HepG2 (cell line): ENCODE results near the gene AP5Z1. TPM values are rescaled to one million over a fixed set of nuclear protein-coding genes. Genes with fewer than 3 reads are reported as not detected.
A peak's percentile ranks its signal among the peaks of the same experiment; 100 is the strongest.

Experiments used
- ARID4A ChIP-seq: sonication (generic); formaldehyde crosslinking; IDR thresholded peaks from 2 replicates; pipeline ENCODE4 v1.5.0; 2020; ENCODE audit warnings: mild to moderate bottlenecking, missing genetic modification reagents, borderline replicate concordance
- ARNT2 ChIP-seq: sonication (generic); formaldehyde crosslinking; IDR thresholded peaks from 2 replicates; pipeline ENCODE4 v1.8.0; 2022; ENCODE audit warnings: mild to moderate bottlenecking, low read depth, missing genetic modification reagents, moderate library complexity
- DMAP1 ChIP-seq: IDR thresholded peaks from 2 replicates; pipeline ENCODE4 v1.6.1; 2016
- HOXA7 ChIP-seq: sonication (generic); formaldehyde crosslinking; IDR thresholded peaks from 2 replicates; pipeline ENCODE4 v1.8.1; 2022; ENCODE audit warnings: mild to moderate bottlenecking, missing genetic modification reagents, moderate library complexity
- MXD3 ChIP-seq: IDR thresholded peaks from 2 replicates; pipeline ENCODE4 v1.6.1; 2016; ENCODE audit warnings: mild to moderate bottlenecking, missing biosample characterization, missing genetic modification reagents
- MYPOP ChIP-seq: sonication (generic); formaldehyde crosslinking; IDR thresholded peaks from 2 replicates; pipeline ENCODE4 v1.8.1; 2023; ENCODE audit warnings: mild to moderate bottlenecking, moderate library complexity, missing genetic modification reagents
- PRDM15 ChIP-seq: sonication (generic); formaldehyde crosslinking; IDR thresholded peaks from 2 replicates; pipeline ENCODE4 v1.4.0; 2020; ENCODE audit warnings: missing genetic modification reagents
- PREB ChIP-seq: sonication (generic); formaldehyde crosslinking; IDR thresholded peaks from 2 replicates; pipeline ENCODE4 v1.4.0; 2020; ENCODE audit warnings: missing genetic modification reagents
- SKIL ChIP-seq: sonication (generic); formaldehyde crosslinking; IDR thresholded peaks from 2 replicates; pipeline ENCODE4 v1.8.0; 2022; ENCODE audit warnings: missing genetic modification reagents, mild to moderate bottlenecking, moderate library complexity, borderline replicate concordance
- SMYD3 ChIP-seq: sonication (generic); formaldehyde crosslinking; IDR thresholded peaks from 2 replicates; pipeline ENCODE4 v1.8.1; 2023; ENCODE audit warnings: mild to moderate bottlenecking, missing genetic modification reagents
- SNAI1 ChIP-seq: sonication (generic); formaldehyde crosslinking; IDR thresholded peaks from 2 replicates; pipeline ENCODE4 v1.5.0; 2020; ENCODE audit warnings: mild to moderate bottlenecking, missing genetic modification reagents, borderline replicate concordance
- ZBTB42 ChIP-seq: sonication (generic); formaldehyde crosslinking; IDR thresholded peaks from 2 replicates; pipeline ENCODE4 v1.5.0; 2020; ENCODE audit warnings: mild to moderate bottlenecking, missing genetic modification reagents
- ZNF224 ChIP-seq: sonication (generic); formaldehyde crosslinking; IDR thresholded peaks from 2 replicates; pipeline ENCODE4 v1.5.0; 2020; ENCODE audit warnings: mild to moderate bottlenecking, missing genetic modification reagents
- ZNF414 ChIP-seq: sonication (generic); formaldehyde crosslinking; IDR thresholded peaks from 2 replicates; pipeline ENCODE4 v1.5.0; 2020; ENCODE audit warnings: missing genetic modification reagents
- ZNF550 ChIP-seq: sonication (generic); formaldehyde crosslinking; IDR thresholded peaks from 2 replicates; pipeline ENCODE4 v1.4.0; 2020; ENCODE audit warnings: mild to moderate bottlenecking, missing genetic modification reagents, borderline replicate concordance
- polyA plus RNA-seq, 8 experiments: library from polyadenylated mRNA; depleted of rRNA in 3 of 8; stranded (reverse) in 7 of 8; unstranded in 1 of 8; fragments of >200 nt; fragmentation: Illumina TruSeq in 4 of 8; extraction: Trizol in 4 of 8; gene quantifications; 2 replicates each; pipeline versions ENCODE4 v1.2.1 to v1.2.3, GENCODE V29; 2011 to 2016; ENCODE audit warnings: low read depth in 4 of 8, missing spikeins in 1 of 8, mixed read lengths in 1 of 8; ENCODE audit not compliant: insufficient read depth in 1 of 8
- total RNA-seq, 5 experiments: library from RNA; depleted of rRNA; stranded (reverse); fragments of >200 nt; fragmentation: Illumina TruSeq; extraction: Trizol; gene quantifications; 2 replicates each; pipeline ENCODE4 v1.2.3, GENCODE V29; 2016; ENCODE audit warnings: low read depth in 1 of 5

The AP5Z1 gene
- total and polyA plus RNA-seq, 2 of the 13 experiments (the other 11 are each of a cell fraction or from before 2014, with no cell fraction given): 9.3 to 15.1 TPM

GRCh38 chr7:4775250-4775847 lies at the start of gene AP5Z1 (continued):
- TF ChIP-seq ZNF414 (CRISPR knock-in tag): 0 out of 2 replicates have a peak, but pooled peaks have one; percentile 23
- TF ChIP-seq PREB (CRISPR knock-in tag): no peak
- TF ChIP-seq ZNF224 (CRISPR knock-in tag): no peak
- TF ChIP-seq MXD3: peak; percentile 73
- TF ChIP-seq ZBTB42 (CRISPR knock-in tag): no peak
- TF ChIP-seq ARID4A (CRISPR knock-in tag): peak; percentile 98
- TF ChIP-seq PRDM15: 0 out of 2 replicates have a peak, but pooled peaks have one; percentile 14
- TF ChIP-seq SMYD3 (CRISPR knock-in tag): no peak
- TF ChIP-seq ZNF550 (CRISPR knock-in tag): no peak
- TF ChIP-seq ARNT2 (CRISPR knock-in tag): peak; percentile 81
- peak; percentile 45; the same call in 1 of the 2 replicates for TF ChIP-seq SKIL (CRISPR knock-in tag)
- TF ChIP-seq SNAI1 (CRISPR knock-in tag): no peak
- peak; percentile 85 for TF ChIP-seq DMAP1 (CRISPR knock-in tag)
- TF ChIP-seq HOXA7 (CRISPR knock-in tag): no peak
- no peak for TF ChIP-seq MYPOP (CRISPR knock-in tag)
